Spleen (tissue), 13 donors: Measurements from ENCODE around the gene KLHL30. TPM values are rescaled to one million over a fixed set of nuclear protein-coding genes. Genes with fewer than 3 reads are reported as not detected.

Experiments used
- DNase-seq: peaks from one replicate; pipeline ENCODE4 v3.0.0-alpha.2; 2020
- H3K27ac ChIP-seq, 8 donors: fragments of 200-600 bp; sonication (generic) in 7 of 8; 1 replicate in 4 of 8; 2 replicates in 4 of 8; pipeline versions ENCODE4 v1.5.0 to v1.8.0; 2016 to 2021; ENCODE audit warnings: inconsistent platforms in 4 of 8, mild to moderate bottlenecking in 4 of 8, moderate library complexity in 1 of 8
- H3K27me3 ChIP-seq, 7 donors: fragments of 200-600 bp; sonication (generic) in 6 of 7; replicated peaks in 1 of 7; 1 replicate in 4 of 7; 2 replicates in 3 of 7; pipeline versions ENCODE4 v1.5.0 to v1.8.0; 2016 to 2021; ENCODE audit warnings: inconsistent platforms in 3 of 7, mild to moderate bottlenecking in 1 of 7
- H3K36me3 ChIP-seq, 6 donors: fragments of 200-600 bp; sonication (generic) in 5 of 6; 1 replicate in 4 of 6; 2 replicates in 2 of 6; pipeline versions ENCODE4 v1.5.0 to v1.8.0; 2016 to 2021; ENCODE audit warnings: inconsistent platforms in 2 of 6
- H3K4me1 ChIP-seq, 6 donors: fragments of 200-600 bp; sonication (generic) in 5 of 6; 1 replicate in 3 of 6; 2 replicates in 3 of 6; pipeline versions ENCODE4 v1.5.0 to v1.8.0; 2016 to 2021; ENCODE audit warnings: inconsistent platforms in 3 of 6
- H3K4me3 ChIP-seq, 8 donors: fragments of 200-600 bp; sonication (generic) in 7 of 8; 1 replicate in 4 of 8; 2 replicates in 4 of 8; pipeline versions ENCODE4 v1.5.0 to v1.8.0; 2016 to 2021; ENCODE audit warnings: inconsistent platforms in 4 of 8, mild to moderate bottlenecking in 4 of 8, moderate library complexity in 2 of 8
- H3K9me3 ChIP-seq, 8 donors: fragments of 200-600 bp; sonication (generic) in 7 of 8; 1 replicate in 4 of 8; 2 replicates in 4 of 8; pipeline versions ENCODE4 v1.5.0 to v1.8.0; 2016 to 2021; ENCODE audit warnings: inconsistent platforms in 4 of 8
- CTCF ChIP-seq, 11 experiments: fragments of 200-600 bp in 7 of 11; fragments of 450-650 bp in 4 of 11; sonication (generic) in 4 of 11; IDR thresholded peaks in 8 of 11; conservative IDR thresholded peaks in 3 of 11; 1 replicate in 7 of 11; 2 replicates in 4 of 11; pipeline versions ENCODE4 v1.4.0 to v1.8.0; 2016 to 2021; ENCODE audit warnings: antibody characterized with exemption in 11 of 11, inconsistent platforms in 4 of 11, mild to moderate bottlenecking in 1 of 11
- POLR2A ChIP-seq, 3 donors: fragments of 450-650 bp; IDR thresholded peaks; one replicate each; pipeline ENCODE4 v1.5.1; 2017; ENCODE audit warnings: antibody characterized with exemption in 3 of 3, mild to moderate bottlenecking in 1 of 3
- POLR2AphosphoS5 ChIP-seq, 3 donors: sonication (generic); formaldehyde crosslinking; IDR thresholded peaks; one replicate each; pipeline ENCODE4 v1.5.1; 2017; ENCODE audit warnings: antibody characterized with exemption in 3 of 3
- WGBS, 5 donors: extraction: QIAGEN DNeasy Blood & Tissue Kit in 3 of 5; methylation state at CpG; one replicate each; pipeline versions ENCODE4 v1.1.5 to v1.1.7; 2013 to 2018; 5-methylcytosine and 5-hydroxymethylcytosine counted together
- intact Hi-C: fragments of 100-400 bp; cut with DNase I; formaldehyde crosslinking; loops from one replicate; pipeline ENCODE4 v1.15.0; 2023; ENCODE audit warnings: low total_unique reads
- long read RNA-seq, 2 donors: transcript quantifications; one replicate each; lab custom pipeline, GENCODE V29; 2026
- polyA plus RNA-seq, 3 donors: library from polyadenylated mRNA; stranded (reverse); fragments of 200-250 nt; gene quantifications; one replicate each; pipeline ENCODE4 v1.2.1, GENCODE V29; 2013
- total RNA-seq, 7 donors: library from RNA; depleted of rRNA in 3 of 7; stranded (reverse); fragments of >200 nt in 3 of 7; fragmentation: NEBNext Ultra II Directional in 4 of 7; extraction: Animal tissue kit (Norgen Biotek cat#: 25700) in 4 of 7; gene quantifications; one replicate each; pipeline versions ENCODE4 v1.1.0 to v1.2.1, GENCODE V29; 2016 to 2021
- donor health status: healthy with polysubstance abuse.
- donor health status: DM: no; HTN: no; CAD: no; lungs with moderate emphysema.
- donor health status: DM: no; HTN: no; CAD: no.
- donor health status: Bipolar disorder and iron deficiency.
- donor health status: healthy.
- donor health status: DM: no; HTN: no; CAD: no.
- donor health status: DM: yes; HTN: yes; CAD: no.

The KLHL30 gene
- total RNA-seq: under 1 TPM in 5 of 7 donors, not detected in 2; 0.15 to 0.85 (median 0.23) TPM
- polyA plus RNA-seq: under 1 TPM; 0.09 to 0.29 (median 0.22) TPM
- long read RNA-seq, donor 1: 0 reads
- long read RNA-seq, donor 2: 0 reads

DNA sequence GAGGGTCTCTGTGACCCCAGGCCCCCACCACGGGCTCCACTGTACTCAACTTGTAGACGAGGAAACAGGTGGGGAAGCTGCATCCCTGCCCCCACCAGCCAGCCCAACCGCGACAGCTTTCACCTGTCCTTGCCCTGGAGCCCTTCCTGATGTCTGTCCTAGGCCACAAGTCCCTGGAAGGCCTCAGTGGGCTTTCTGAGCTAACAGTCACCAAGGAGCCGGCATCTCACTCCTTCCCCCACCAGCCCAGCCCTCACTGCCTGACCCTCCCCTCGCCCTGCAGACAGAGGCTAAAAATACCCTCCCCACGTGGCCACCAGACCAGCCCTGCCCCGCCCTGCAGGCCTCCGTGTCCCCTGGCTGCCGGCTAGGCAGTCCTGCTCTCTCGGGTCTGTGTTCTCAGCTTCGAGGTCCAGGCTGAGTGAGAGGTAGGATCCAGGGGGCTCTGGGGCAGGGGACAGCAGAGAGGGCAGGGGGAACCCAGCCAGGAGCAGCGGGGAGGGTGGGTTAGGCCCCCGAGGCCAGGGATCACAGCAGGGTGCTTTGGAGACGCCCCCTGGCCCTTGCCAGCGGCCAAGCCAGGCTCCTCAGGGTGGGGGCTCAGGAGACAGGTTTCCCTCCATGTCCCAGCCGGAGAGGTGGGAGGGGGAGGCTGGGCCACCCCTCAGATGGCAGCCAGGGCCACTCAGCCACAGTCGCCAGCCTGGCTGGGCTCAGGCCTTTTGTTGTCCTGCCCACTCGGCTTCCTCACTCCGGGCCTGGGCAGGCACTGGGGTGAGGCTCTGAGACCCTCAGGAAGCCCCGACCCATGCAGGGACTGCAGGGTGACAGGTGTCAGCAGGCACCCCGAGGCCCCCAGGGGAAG is at the start of gene KLHL30:
Gene KLHL30 (plus strand): TSS at position 338 of the 865 bp plus-strand sequence. CDS start 2,087 bp downstream, outside the sequence.
- Histone ChIP-seq H3K27me3 (peaks cover 0 to 18% (median 0%) of the 10 kb centered on the region in 7 donors), H3K9me3 (no peaks in the 10 kb centered on the region), H3K36me3 (no peaks in the 10 kb centered on the region), H3K27ac (no peak within 1 kb of the TSS), H3K4me1 (peaks cover 0 to 19% (median 9%) of the 10 kb centered on the region in 6 donors), H3K4me3 (peak within 1 kb of the TSS in 2 of 8 donors; percentile 21 to 34)
- no peak for TF ChIP-seq CTCF (IDR thresholded peaks at IDR 0.05 in 8 of 11, conservative IDR thresholded peaks at IDR 0.05 in 3 of 11)
- TF ChIP-seq POLR2A (IDR thresholded peaks at IDR 0.05): no peak
- no peak for TF ChIP-seq POLR2AphosphoS5 (IDR thresholded peaks at IDR 0.05)
- no peak for DNase-seq
- 52 to 68% (median 66%) methylated on average over 11 to 22 of the region's 22 CpGs for WGBS, 5 donors
- intact Hi-C loops: no loop called here

GRCh38 chr2:238090887-238091286 is 47.6 kb upstream of the KLHL30 start:
- H3K27ac ChIP-seq: no peak overlapping the region
- no peaks in the 10 kb centered on the region for H3K9me3 ChIP-seq
- H3K27me3 ChIP-seq: no peaks in the 10 kb centered on the region
- H3K4me3 ChIP-seq: no peak overlapping the region
- H3K36me3 ChIP-seq: peaks cover 0 to 25% (median 3%) of the 10 kb centered on the region in 6 donors
- 91 to 96% (median 94%) methylated on average over 4 of the region's 4 CpGs for WGBS, 5 donors
- intact Hi-C loops: no loop called here
- TF ChIP-seq POLR2A (IDR thresholded peaks at IDR 0.05) (no peak), CTCF (IDR thresholded peaks at IDR 0.05 in 8 of 11, conservative IDR thresholded peaks at IDR 0.05 in 3 of 11) (no peak), POLR2AphosphoS5 (IDR thresholded peaks at IDR 0.05) (no peak)
- DNase-seq: no peak
- peaks cover 0 to 11% (median 8%) of the 10 kb centered on the region in 6 donors for H3K4me1 ChIP-seq

- peaks cover 0 to 20% (median 3%) of the 10 kb centered on the region in 6 donors for H3K36me3 ChIP-seq
- TF ChIP-seq POLR2AphosphoS5 (IDR thresholded peaks at IDR 0.05): no peak
- TF ChIP-seq POLR2A (IDR thresholded peaks at IDR 0.05): no peak
- no peaks in the 10 kb centered on the region for H3K27me3 ChIP-seq
- H3K9me3 ChIP-seq: no peaks in the 10 kb centered on the region
- no peak overlapping the region for H3K4me3 ChIP-seq
- WGBS, 5 donors: 94 to 97% (median 95%) methylated on average over 15 to 16 of the region's 16 CpGs
- intact Hi-C loops: no loop called here
- H3K27ac ChIP-seq: no peak overlapping the region
- DNase-seq: no peak
- peaks cover 0 to 11% (median 8%) of the 10 kb centered on the region in 6 donors for H3K4me1 ChIP-seq
Observed at GRCh38 chr2:238091436-238092060, 46.9 kb upstream of the KLHL30 start.

DNA sequence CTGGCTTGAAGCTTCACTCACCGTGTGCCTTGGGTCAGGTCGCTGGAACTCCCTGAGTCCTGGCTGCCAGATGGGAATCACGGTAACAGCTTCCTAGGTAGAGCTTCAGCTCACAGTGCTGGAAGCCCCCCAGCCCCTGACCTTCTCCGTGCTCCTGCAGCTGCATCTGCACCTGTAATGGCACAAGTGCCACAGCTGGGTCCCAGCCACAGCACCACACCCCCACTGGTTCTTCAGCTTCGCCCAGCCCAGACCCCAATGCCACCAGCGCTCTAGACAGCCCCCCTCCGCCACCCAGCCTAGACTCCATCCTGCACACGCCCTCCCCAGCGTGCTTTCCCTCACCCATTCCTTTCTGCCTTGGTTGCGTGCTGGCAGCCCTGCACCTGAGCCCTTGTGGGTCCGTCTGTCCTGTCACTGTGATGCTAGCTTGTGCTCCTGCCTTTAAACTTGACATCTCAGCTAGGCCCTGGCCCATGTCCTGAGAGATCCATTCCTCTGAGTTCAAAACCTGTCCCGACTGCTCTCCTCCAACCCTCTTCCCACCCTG is 45.9 kb upstream of the KLHL30 start:
- peaks cover 0 to 20% (median 3%) of the 10 kb centered on the region in 6 donors for H3K36me3 ChIP-seq
- WGBS, 5 donors: 90 to 98% (median 95%) methylated on average over 12 of the region's 12 CpGs
- no peak for DNase-seq
- H3K4me1 ChIP-seq: peaks cover 0 to 4% (median 2%) of the 10 kb centered on the region in 6 donors
- no peaks in the 10 kb centered on the region for H3K9me3 ChIP-seq
- H3K4me3 ChIP-seq: no peak overlapping the region
- intact Hi-C loops: no loop called here
- H3K27ac ChIP-seq: no peak overlapping the region
- TF ChIP-seq POLR2AphosphoS5 (IDR thresholded peaks at IDR 0.05): no peak
- H3K27me3 ChIP-seq: no peaks in the 10 kb centered on the region
